ENCODE data around the gene CGRRF1.

The CGRRF1 gene

GRCh38 chr14:54580933-54581332 is 71.2 kb downstream of the CGRRF1 start:
- DNase-seq, result no peak

DNA sequence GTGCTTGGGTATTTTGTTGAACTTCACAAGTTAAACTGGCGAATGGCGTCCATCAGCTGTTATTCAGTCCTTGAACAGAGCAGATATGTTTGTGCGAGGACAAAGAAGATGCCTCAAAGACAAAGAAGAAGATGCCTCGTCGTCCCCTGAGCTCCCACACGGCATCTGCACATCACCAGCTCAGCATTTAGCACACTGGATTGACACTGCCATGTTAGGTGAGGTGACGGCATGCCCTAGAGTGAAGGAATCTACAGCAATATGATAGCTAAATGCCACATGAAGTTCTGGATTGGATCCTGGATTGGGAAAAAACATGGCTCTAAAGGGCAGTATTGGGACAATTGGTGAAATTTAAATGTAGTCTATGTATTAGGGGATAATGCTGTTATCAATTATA is 72.6 kb downstream of the CGRRF1 start:
- DNase-seq, result no peak

GRCh38 chr14:54584097-54584496 is 74.4 kb downstream of the CGRRF1 start:
- no peak for DNase-seq

- DNase-seq, result no peak
Measured at GRCh38 chr14:54585214-54585613, 75.5 kb downstream of the CGRRF1 start.

Data from GOT3 (cell line).